Endothelial cell (in vitro differentiated cells): ENCODE measurements around the gene ARHGAP6. TPM values are rescaled to one million over a fixed set of nuclear protein-coding genes. Genes with fewer than 3 reads are reported as not detected.

Source experiments
- DNase-seq: peaks from one replicate; pipeline ENCODE4 v3.0.0; 2021; ENCODE audit warnings: low spot score
- H3K27ac Mint-ChIP-seq: one replicate; pipeline ENCODE4 v1.8.0; 2021; ENCODE audit warnings: mixed read lengths, inconsistent platforms; ENCODE audit not compliant: unreplicated experiment
- H3K27me3 Mint-ChIP-seq: one replicate; pipeline ENCODE4 v1.8.0; 2021; ENCODE audit warnings: mild to moderate bottlenecking, moderate library complexity, mixed read lengths, inconsistent platforms; ENCODE audit not compliant: unreplicated experiment
- H3K36me3 Mint-ChIP-seq: one replicate; pipeline ENCODE4 v1.8.0; 2021; ENCODE audit warnings: mild to moderate bottlenecking, low read depth, mixed read lengths, inconsistent platforms; ENCODE audit not compliant: unreplicated experiment
- H3K4me1 Mint-ChIP-seq: one replicate; pipeline ENCODE4 v1.8.0; 2021; ENCODE audit warnings: mild to moderate bottlenecking, mixed read lengths, inconsistent platforms; ENCODE audit not compliant: unreplicated experiment
- H3K4me3 Mint-ChIP-seq: one replicate; pipeline ENCODE4 v1.8.0; 2021; ENCODE audit warnings: mild to moderate bottlenecking, mixed read lengths, inconsistent platforms; ENCODE audit not compliant: unreplicated experiment
- H3K9me3 Mint-ChIP-seq: one replicate; pipeline ENCODE4 v1.8.0; 2021; ENCODE audit warnings: mixed read lengths, inconsistent platforms; ENCODE audit not compliant: unreplicated experiment
- total RNA-seq: library from RNA; stranded (reverse); fragmentation: NEBNext Ultra II Directional; extraction: Animal tissue kit (Norgen Biotek cat#: 25700); gene quantifications from one replicate; pipeline ENCODE4 v1.2.1, GENCODE V29; 2021; ENCODE audit not compliant: unreplicated experiment
- TF ChIP-seq, protein P1 (sequence below): fragments of 200-600 bp; sonication (generic); IDR thresholded peaks from one replicate; pipeline ENCODE4 v1.5.0; 2021; ENCODE audit warnings: antibody characterized with exemption; ENCODE audit not compliant: unreplicated experiment

Gene ARHGAP6
- total RNA-seq, 1 donor from 2014 or later, result 4.1 TPM

GRCh38 chrX:11111947-11112346 is 553.8 kb downstream of the ARHGAP6 start:
- H3K4me1 Mint-ChIP-seq, result peaks cover 10% of the 10 kb centered on the region
- TF ChIP-seq, protein P1, sequence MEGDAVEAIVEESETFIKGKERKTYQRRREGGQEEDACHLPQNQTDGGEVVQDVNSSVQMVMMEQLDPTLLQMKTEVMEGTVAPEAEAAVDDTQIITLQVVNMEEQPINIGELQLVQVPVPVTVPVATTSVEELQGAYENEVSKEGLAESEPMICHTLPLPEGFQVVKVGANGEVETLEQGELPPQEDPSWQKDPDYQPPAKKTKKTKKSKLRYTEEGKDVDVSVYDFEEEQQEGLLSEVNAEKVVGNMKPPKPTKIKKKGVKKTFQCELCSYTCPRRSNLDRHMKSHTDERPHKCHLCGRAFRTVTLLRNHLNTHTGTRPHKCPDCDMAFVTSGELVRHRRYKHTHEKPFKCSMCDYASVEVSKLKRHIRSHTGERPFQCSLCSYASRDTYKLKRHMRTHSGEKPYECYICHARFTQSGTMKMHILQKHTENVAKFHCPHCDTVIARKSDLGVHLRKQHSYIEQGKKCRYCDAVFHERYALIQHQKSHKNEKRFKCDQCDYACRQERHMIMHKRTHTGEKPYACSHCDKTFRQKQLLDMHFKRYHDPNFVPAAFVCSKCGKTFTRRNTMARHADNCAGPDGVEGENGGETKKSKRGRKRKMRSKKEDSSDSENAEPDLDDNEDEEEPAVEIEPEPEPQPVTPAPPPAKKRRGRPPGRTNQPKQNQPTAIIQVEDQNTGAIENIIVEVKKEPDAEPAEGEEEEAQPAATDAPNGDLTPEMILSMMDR, result no peak
- H3K27me3 Mint-ChIP-seq, result peaks cover 5% of the 10 kb centered on the region
- peak overlapping the region; percentile 93 for H3K27ac Mint-ChIP-seq
- peaks cover 5% of the 10 kb centered on the region for H3K36me3 Mint-ChIP-seq
- H3K4me3 Mint-ChIP-seq, result peak overlapping the region; percentile 92
- no peak for DNase-seq
- H3K9me3 Mint-ChIP-seq, result no peaks in the 10 kb centered on the region

DNA sequence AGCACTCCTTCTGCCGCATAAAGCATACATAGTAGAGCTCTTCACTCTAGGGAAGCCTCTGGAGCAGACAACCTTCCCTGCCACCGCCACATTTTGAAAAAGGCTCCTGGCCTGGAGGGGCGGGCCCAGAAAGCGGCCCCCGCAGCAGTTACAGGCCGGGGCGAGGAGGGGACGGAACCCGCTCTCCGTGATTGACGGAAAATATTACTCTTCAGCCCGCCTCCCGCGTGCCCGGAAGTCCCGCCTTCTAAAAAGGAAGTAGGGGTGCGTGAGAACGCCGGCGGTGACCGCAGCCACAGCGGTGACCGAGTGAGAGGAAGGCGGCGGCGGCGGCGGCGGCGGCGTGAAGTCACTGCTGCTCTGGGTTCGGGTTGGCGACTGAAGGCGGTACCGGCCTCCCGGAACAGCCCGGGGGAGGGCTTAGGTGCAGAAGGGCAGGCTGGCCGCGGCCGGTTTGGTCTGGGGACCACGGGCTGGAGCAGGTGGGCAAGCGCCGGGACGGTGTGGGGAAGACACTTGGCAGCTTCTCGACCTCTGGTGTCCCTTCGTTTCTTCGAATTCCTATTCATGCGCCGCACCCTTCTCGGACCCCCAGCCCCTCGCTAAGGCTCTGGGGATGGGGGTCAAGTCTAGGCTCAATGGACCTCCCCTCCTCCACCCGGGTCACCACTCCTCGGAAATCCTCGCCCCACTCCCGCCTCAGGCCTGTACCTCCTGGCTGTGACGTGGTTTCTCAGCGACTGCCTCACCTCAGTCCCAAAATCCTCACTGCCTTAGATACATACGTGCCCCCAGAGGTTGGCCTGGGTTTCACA is 554.5 kb downstream of the ARHGAP6 start, which contains the start of gene HCCS:
HCCS (plus strand) TSS at position 296 of the 815 bp plus-strand sequence. CDS start 729 bp downstream, outside the sequence.
- H3K9me3 Mint-ChIP-seq, result no peaks in the 10 kb centered on the region
- TF ChIP-seq, protein P1, result no peak
- H3K4me3 Mint-ChIP-seq, result peak within 1 kb of the TSS; percentile 92
- H3K27ac Mint-ChIP-seq, result peak within 1 kb of the TSS; percentile 93
- peak; percentile 71 for DNase-seq
- H3K4me1 Mint-ChIP-seq, result peaks cover 10% of the 10 kb centered on the region
- peaks cover 5% of the 10 kb centered on the region for H3K36me3 Mint-ChIP-seq
- H3K27me3 Mint-ChIP-seq, result peaks cover 5% of the 10 kb centered on the region

DNA sequence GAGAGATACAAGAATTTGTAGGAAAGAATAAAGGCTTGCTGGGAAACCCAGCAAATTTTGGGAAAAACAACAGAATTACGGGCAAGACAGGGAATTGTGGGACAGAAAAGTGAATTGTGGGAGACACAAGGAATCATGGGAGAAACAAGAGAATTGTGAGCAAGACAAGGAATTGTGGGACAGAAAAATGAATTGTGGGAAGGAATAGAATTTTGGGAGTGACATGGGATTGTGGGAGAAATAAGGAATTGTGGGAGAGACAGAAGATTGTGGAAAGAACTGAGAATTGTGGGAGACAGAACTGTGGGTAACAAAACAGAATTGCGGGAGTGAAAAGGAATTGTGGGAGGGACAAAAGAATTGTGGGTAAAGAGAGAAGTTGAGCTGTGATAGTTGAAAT is 555.8 kb downstream of the ARHGAP6 start:
- TF ChIP-seq, protein P1, result no peak
- no peak overlapping the region for H3K27ac Mint-ChIP-seq

GRCh38 chrX:11108253-11108941 is 557.3 kb downstream of the ARHGAP6 start:
- H3K4me3 Mint-ChIP-seq, result no peak overlapping the region
- no peak for DNase-seq
- H3K4me1 Mint-ChIP-seq, result peaks cover 6% of the 10 kb centered on the region
- TF ChIP-seq, protein P1, result no peak
- no peak overlapping the region for H3K27ac Mint-ChIP-seq
- H3K27me3 Mint-ChIP-seq, result peaks cover 4% of the 10 kb centered on the region
- H3K9me3 Mint-ChIP-seq, result no peaks in the 10 kb centered on the region
- H3K36me3 Mint-ChIP-seq, result no peaks in the 10 kb centered on the region

More for the DNA sequence above, 555.8 kb downstream of the ARHGAP6 start:
- peaks cover 4% of the 10 kb centered on the region for H3K27me3 Mint-ChIP-seq
- H3K36me3 Mint-ChIP-seq, result peaks cover under 1% of the 10 kb centered on the region
- no peak for DNase-seq
- no peaks in the 10 kb centered on the region for H3K9me3 Mint-ChIP-seq
- H3K4me1 Mint-ChIP-seq, result peaks cover 10% of the 10 kb centered on the region
- no peak overlapping the region for H3K4me3 Mint-ChIP-seq

DNA sequence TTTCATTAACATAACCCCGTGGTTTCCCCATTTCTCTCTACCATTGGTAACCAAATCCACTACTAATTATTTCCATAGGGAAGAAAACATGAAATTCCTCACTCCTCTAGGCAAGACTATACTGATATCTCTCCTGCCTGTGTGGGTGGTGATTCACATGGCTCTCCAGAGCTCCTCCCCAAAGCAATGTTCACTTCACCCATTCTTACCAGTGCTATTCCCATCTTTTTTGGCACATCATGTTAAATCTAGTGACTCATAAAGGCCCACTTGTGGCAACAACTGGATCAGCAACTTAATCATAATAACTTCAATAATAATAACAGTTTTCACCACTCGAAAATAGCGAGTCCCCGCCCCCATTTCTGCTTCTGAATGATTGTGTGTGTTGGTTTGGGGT is 560.6 kb downstream of the ARHGAP6 start:
- Mint-ChIP-seq H3K36me3 (no peaks in the 10 kb centered on the region), H3K4me1 (no peaks in the 10 kb centered on the region), H3K9me3 (no peaks in the 10 kb centered on the region), H3K4me3 (no peak overlapping the region), H3K27me3 (peaks cover 3% of the 10 kb centered on the region), H3K27ac (no peak overlapping the region)
- TF ChIP-seq, protein P1, result no peak
- DNase-seq, result no peak
